Activated CD8-positive, alpha-beta memory T cell treated with anti-CD3 and anti-CD28 coated beads for 36 hours (primary cell): ENCODE measurements around the gene NAALADL2. TPM values are rescaled to one million over a fixed set of nuclear protein-coding genes. Genes with fewer than 3 reads are reported as not detected.

ENCODE experiments used
- CTCF ChIA-PET: fragments of 350-600 bp; sonication (Branson Sonifier 250); formaldehyde crosslinking; loops from one replicate; lab custom pipeline; 2021; ENCODE audit warnings: antibody characterized with exemption; lab: Charles Lee
- POLR2A ChIA-PET: fragments of 350-600 bp; sonication (Branson Sonifier 250); formaldehyde crosslinking; loops from one replicate; lab custom pipeline; 2021; ENCODE audit warnings: antibody characterized with exemption; lab: Charles Lee
- total RNA-seq, 2 experiments: library from RNA; stranded (reverse); gene quantifications; one replicate each; pipeline ENCODE4 v1.2.3, GENCODE V29; 2021

NAALADL2 gene
- total RNA-seq, 2 experiments from 2014 or later: not detected

GRCh38 chr3:174957551-174958001 is 98.4 kb downstream of the NAALADL2 start:
- CTCF ChIA-PET: no interaction called here
- POLR2A ChIA-PET: no interaction called here

- POLR2A ChIA-PET: no interaction called here
- CTCF ChIA-PET: no interaction called here
Measured at GRCh38 chr3:174958671-174959328, 99.7 kb downstream of the NAALADL2 start.

- CTCF ChIA-PET: no interaction called here
- POLR2A ChIA-PET: no interaction called here
Measured at GRCh38 chr3:174959556-174960065, 100.5 kb downstream of the NAALADL2 start.

GRCh38 chr3:174960898-174961297 is 101.8 kb downstream of the NAALADL2 start:
- CTCF ChIA-PET: no interaction called here
- POLR2A ChIA-PET: no interaction called here

GRCh38 chr3:174973465-174973864 is 114.3 kb downstream of the NAALADL2 start:
- POLR2A ChIA-PET: no interaction called here

GRCh38 chr3:174986685-174987084 is 127.6 kb downstream of the NAALADL2 start:
- CTCF ChIA-PET: no interaction called here
- POLR2A ChIA-PET: no interaction called here

More at GRCh38 chr3:174973465-174973864, 114.3 kb downstream of the NAALADL2 start:
- CTCF ChIA-PET: no interaction called here

- POLR2A ChIA-PET: no interaction called here
- CTCF ChIA-PET: no interaction called here
Measured at GRCh38 chr3:175001091-175001490, 142.0 kb downstream of the NAALADL2 start.

- ChIA-PET CTCF (no interaction called here), POLR2A (no interaction called here)
Measured at GRCh38 chr3:175002732-175003143, 143.6 kb downstream of the NAALADL2 start.

GRCh38 chr3:175003590-175003989 is 144.5 kb downstream of the NAALADL2 start:
- CTCF ChIA-PET: no interaction called here
- POLR2A ChIA-PET: no interaction called here

GRCh38 chr3:175005193-175005592 is 146.1 kb downstream of the NAALADL2 start:
- ChIA-PET POLR2A (no interaction called here), CTCF (no interaction called here)

GRCh38 chr3:175005881-175006280 is 146.7 kb downstream of the NAALADL2 start:
- ChIA-PET POLR2A (no interaction called here), CTCF (no interaction called here)

- ChIA-PET CTCF (no interaction called here), POLR2A (no interaction called here)
Measured at GRCh38 chr3:175007306-175007705, 148.2 kb downstream of the NAALADL2 start.

GRCh38 chr3:175009295-175009694 is 150.2 kb downstream of the NAALADL2 start:
- CTCF ChIA-PET: no interaction called here
- POLR2A ChIA-PET: no interaction called here

GRCh38 chr3:175015056-175015635 is 156.0 kb downstream of the NAALADL2 start:
- ChIA-PET CTCF (no interaction called here), POLR2A (no interaction called here)

GRCh38 chr3:175018946-175019727 is 160.0 kb downstream of the NAALADL2 start:
- CTCF ChIA-PET: no interaction called here

GRCh38 chr3:175020101-175020500 is 161.0 kb downstream of the NAALADL2 start:
- POLR2A ChIA-PET: no interaction called here

More at GRCh38 chr3:175018946-175019727, 160.0 kb downstream of the NAALADL2 start:
- POLR2A ChIA-PET: no interaction called here

GRCh38 chr3:175029828-175030227 is 170.7 kb downstream of the NAALADL2 start:
- ChIA-PET POLR2A (no interaction called here), CTCF (no interaction called here)

More at GRCh38 chr3:175020101-175020500, 161.0 kb downstream of the NAALADL2 start:
- CTCF ChIA-PET: no interaction called here

- CTCF ChIA-PET: no interaction called here
Measured at GRCh38 chr3:175039875-175040274, 180.7 kb downstream of the NAALADL2 start.

GRCh38 chr3:175041369-175041768 is 182.2 kb downstream of the NAALADL2 start:
- ChIA-PET POLR2A (no interaction called here), CTCF (no interaction called here)

More at GRCh38 chr3:175039875-175040274, 180.7 kb downstream of the NAALADL2 start:
- POLR2A ChIA-PET: no interaction called here

- POLR2A ChIA-PET: no interaction called here
- CTCF ChIA-PET: no interaction called here
Measured at GRCh38 chr3:175046601-175047000, 187.5 kb downstream of the NAALADL2 start.
